SK-N-MC (cell line): ENCODE results near the gene RBP2.

ENCODE experiments used
- DNase-seq: peaks from one replicate; pipeline ENCODE4 v3.0.0-alpha.2; 2011; ENCODE audit warnings: low read depth, low spot score
- H3K27ac ChIP-seq: fragments of 200-600 bp; sonication (generic); 2 replicates; pipeline ENCODE4 v1.5.1; 2016; ENCODE audit warnings: mixed run types
- H3K36me3 ChIP-seq: fragments of 200-600 bp; sonication (generic); 2 replicates; pipeline ENCODE4 v1.6.1; 2017; ENCODE audit warnings: antibody characterized with exemption, low read length, mixed read lengths; ENCODE audit not compliant: insufficient read depth
- H3K4me3 ChIP-seq: fragments of 200-600 bp; sonication (generic); 2 replicates; pipeline ENCODE4 v1.5.1; 2016
- H3K9ac ChIP-seq: fragments of 200-600 bp; sonication (generic); 2 replicates; pipeline ENCODE4 v1.8.0; 2017; ENCODE audit warnings: mixed run types, mixed read lengths; ENCODE audit not compliant: insufficient read length
- H3K9me3 ChIP-seq: fragments of 200-600 bp; sonication (generic); 2 replicates; pipeline ENCODE4 v1.6.1; 2017; ENCODE audit warnings: low read depth, mild to moderate bottlenecking, antibody characterized with exemption, low read length, moderate library complexity, mixed read lengths
- EZH2 ChIP-seq: fragments of 200-600 bp; sonication (generic); IDR thresholded peaks from one replicate; pipeline ENCODE4 v1.6.1; 2017; ENCODE audit warnings: antibody characterized with exemption
- FOXP2 ChIP-seq: optimal IDR thresholded peaks from 2 replicates; pipeline ENCODE3; 2011; ENCODE audit warnings: mild to moderate bottlenecking, moderate library complexity; ENCODE audit not compliant: insufficient read depth; ENCODE audit errors: extremely low read length, control extremely low read depth
- POLR2AphosphoS5 ChIP-seq: IDR thresholded peaks from 2 replicates; pipeline ENCODE4 v1.6.1; 2012; ENCODE audit warnings: mild to moderate bottlenecking, low read depth, low read length, borderline replicate concordance

RBP2 gene

DNA sequence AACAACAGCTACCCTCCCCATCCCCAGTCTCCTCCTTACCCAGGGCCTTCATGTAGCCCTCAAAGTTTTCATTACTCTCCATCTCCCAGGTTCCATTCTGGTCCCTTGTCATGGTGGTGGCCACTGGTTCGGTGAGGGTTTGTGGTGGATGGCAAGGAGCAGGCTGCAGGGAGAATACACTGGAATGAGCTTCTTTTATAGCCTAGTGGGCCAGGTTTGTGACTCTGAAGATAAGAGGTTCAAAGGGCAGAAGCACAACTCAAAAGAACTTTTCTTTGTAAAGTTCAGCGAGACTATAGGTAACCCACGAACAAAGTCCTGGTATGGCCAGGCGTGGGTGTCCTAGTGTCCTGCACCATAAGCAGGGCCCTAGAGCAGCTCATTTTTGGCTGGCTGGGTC is at the start of gene RBP2:
TSS of gene RBP2 (minus strand) at position 169 of the 400 bp plus-strand sequence. CDS start at position 112, 57 bp downstream.
- no peak for TF ChIP-seq FOXP2
- no peak for TF ChIP-seq POLR2AphosphoS5
- no peak for TF ChIP-seq EZH2

GRCh38 chr3:139524841-139525636 is 48.7 kb upstream of the RBP2 start:
- TF ChIP-seq FOXP2 (no peak), POLR2AphosphoS5 (no peak)
- H3K9me3 ChIP-seq = no peaks in the 10 kb centered on the region

More for the DNA sequence above, at the start of gene RBP2:
- no peak within 1 kb of the TSS for H3K27ac ChIP-seq
- H3K9me3 ChIP-seq = no peaks in the 10 kb centered on the region
- H3K4me3 ChIP-seq = no peak within 1 kb of the TSS
- no peak for DNase-seq
- no peaks in the 10 kb centered on the region for H3K36me3 ChIP-seq
- no peak within 1 kb of the TSS for H3K9ac ChIP-seq

GRCh38 chr3:139523718-139524117 is 47.4 kb upstream of the RBP2 start:
- H3K27ac ChIP-seq = no peak overlapping the region
- no peak for DNase-seq

More at GRCh38 chr3:139524841-139525636, 48.7 kb upstream of the RBP2 start:
- DNase-seq = no peak
- Histone ChIP-seq H3K36me3 (no peaks in the 10 kb centered on the region), H3K9ac (no peak overlapping the region), H3K4me3 (no peak overlapping the region), H3K27ac (no peak overlapping the region)

GRCh38 chr3:139523166-139523565 is 46.9 kb upstream of the RBP2 start:
- Histone ChIP-seq H3K36me3 (no peaks in the 10 kb centered on the region), H3K27ac (no peak overlapping the region), H3K9me3 (no peaks in the 10 kb centered on the region), H3K4me3 (no peak overlapping the region), H3K9ac (no peak overlapping the region)
- no peak for DNase-seq
- TF ChIP-seq FOXP2 (no peak), EZH2 (no peak), POLR2AphosphoS5 (no peak)

More at GRCh38 chr3:139523718-139524117, 47.4 kb upstream of the RBP2 start:
- TF ChIP-seq FOXP2 (no peak), EZH2 (no peak), POLR2AphosphoS5 (no peak)
- no peak overlapping the region for H3K4me3 ChIP-seq
- H3K36me3 ChIP-seq = no peaks in the 10 kb centered on the region
- no peaks in the 10 kb centered on the region for H3K9me3 ChIP-seq
- H3K9ac ChIP-seq = no peak overlapping the region

- TF ChIP-seq EZH2 (no peak), FOXP2 (no peak), POLR2AphosphoS5 (no peak)
- H3K36me3 ChIP-seq = no peaks in the 10 kb centered on the region
- H3K9me3 ChIP-seq = no peaks in the 10 kb centered on the region
- no peak overlapping the region for H3K9ac ChIP-seq
- DNase-seq = no peak
- H3K27ac ChIP-seq = no peak overlapping the region
- no peak overlapping the region for H3K4me3 ChIP-seq
Observed at GRCh38 chr3:139522421-139522820, 46.1 kb upstream of the RBP2 start.

DNA sequence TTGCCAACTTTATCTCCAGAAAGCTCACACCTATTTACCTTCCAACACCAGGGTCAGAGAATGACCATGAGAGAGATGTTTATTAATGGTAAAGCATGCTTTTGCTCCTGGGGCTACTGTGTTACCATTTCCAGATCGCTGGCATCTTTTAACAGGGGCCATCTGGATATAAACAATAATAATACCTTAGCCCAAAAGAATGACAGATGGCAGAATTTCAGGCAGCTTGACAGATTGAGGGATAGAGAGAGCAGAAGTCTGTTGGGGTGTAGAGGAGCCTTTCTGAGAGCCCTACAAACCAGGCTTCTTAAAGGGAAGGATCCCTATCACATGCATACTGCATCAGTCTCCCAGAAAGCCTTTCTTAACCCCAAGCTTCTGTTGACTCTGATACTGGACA is 45.5 kb upstream of the RBP2 start:
- TF ChIP-seq EZH2 = no peak
- no peak for TF ChIP-seq FOXP2
- no peak for TF ChIP-seq POLR2AphosphoS5
- no peak overlapping the region for H3K4me3 ChIP-seq
- H3K9me3 ChIP-seq = no peaks in the 10 kb centered on the region
- no peaks in the 10 kb centered on the region for H3K36me3 ChIP-seq
- H3K27ac ChIP-seq = no peak overlapping the region
- DNase-seq = no peak
- no peak overlapping the region for H3K9ac ChIP-seq

DNA sequence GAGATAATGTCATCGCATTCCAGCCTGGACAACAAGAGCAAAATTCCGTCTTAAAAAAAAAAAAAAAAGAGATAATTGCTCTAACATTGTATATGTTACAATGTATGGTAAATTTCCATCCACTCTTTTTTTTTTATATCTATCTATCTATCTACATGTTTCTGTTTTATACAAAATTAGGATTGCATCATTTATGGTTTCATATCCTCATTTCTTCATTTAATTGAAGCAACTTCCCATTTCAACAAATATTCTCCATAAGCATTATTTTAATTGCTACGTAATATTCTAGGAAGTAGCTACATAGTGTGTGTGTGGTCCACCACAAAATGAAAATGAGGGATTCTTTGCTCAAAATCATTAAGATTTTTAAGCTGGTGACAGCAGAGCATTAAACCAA is 44.8 kb upstream of the RBP2 start:
- no peak overlapping the region for H3K27ac ChIP-seq

DNA sequence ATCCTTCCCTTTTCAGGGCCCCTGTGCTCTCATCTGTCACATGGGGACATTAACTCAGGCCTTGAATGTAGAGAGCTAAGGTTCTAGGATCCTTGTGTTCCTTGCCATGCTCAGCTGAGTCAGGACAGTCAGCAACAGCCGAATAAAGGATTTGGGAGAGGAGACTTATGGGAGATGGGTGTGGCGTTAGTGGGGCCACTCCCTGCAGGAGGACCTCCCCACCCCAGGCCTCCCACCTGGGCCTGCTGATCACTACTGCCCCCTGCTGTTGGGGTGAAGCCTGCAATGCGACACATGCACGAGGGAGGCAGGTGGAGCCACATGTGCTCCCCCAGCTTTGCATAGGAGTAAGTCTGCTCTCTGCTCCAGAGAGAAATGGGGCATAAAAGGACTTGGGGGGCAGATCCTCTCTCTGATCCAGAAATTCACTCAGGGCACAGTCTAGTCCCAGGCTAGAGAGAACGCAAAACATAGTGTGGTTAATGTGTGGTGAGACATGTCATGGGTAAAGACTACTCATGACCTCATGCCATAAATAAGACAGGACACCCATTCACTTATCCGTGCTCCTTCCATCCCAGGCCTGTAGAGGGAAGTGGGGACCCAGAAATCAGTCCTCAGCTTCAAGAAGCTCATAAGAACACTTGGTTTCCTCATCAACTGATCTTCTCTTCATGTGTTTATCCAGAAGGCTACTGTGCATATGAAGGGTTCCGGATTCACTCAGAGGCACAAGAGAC is 43.9 kb upstream of the RBP2 start:
- DNase-seq = no peak

More for the DNA sequence above, 44.8 kb upstream of the RBP2 start:
- DNase-seq = no peak
- H3K4me3 ChIP-seq = no peak overlapping the region
- TF ChIP-seq POLR2AphosphoS5 (no peak), EZH2 (no peak), FOXP2 (no peak)
- H3K9me3 ChIP-seq = no peaks in the 10 kb centered on the region
- H3K9ac ChIP-seq = no peak overlapping the region
- no peaks in the 10 kb centered on the region for H3K36me3 ChIP-seq

More for the DNA sequence above, 43.9 kb upstream of the RBP2 start:
- H3K36me3 ChIP-seq = no peaks in the 10 kb centered on the region
- TF ChIP-seq EZH2 (no peak), POLR2AphosphoS5 (no peak), FOXP2 (no peak)
- no peaks in the 10 kb centered on the region for H3K9me3 ChIP-seq
- no peak overlapping the region for H3K27ac ChIP-seq
- H3K9ac ChIP-seq = no peak overlapping the region
- no peak overlapping the region for H3K4me3 ChIP-seq
